Activated naive CD4-positive, alpha-beta T cell (primary cell): ENCODE data around the gene GPX1.
"Not testable (repeated sequence)": the region's sequence is repeated elsewhere in the genome, so short reads cannot be mapped to it uniquely, and the experiment has no call there.

Source experiments
- DNase-seq, 4 experiments: peaks; one replicate each; lab custom pipeline; 2025; lab: John Stamatoyannopoulos, UW

GPX1 gene

DNA sequence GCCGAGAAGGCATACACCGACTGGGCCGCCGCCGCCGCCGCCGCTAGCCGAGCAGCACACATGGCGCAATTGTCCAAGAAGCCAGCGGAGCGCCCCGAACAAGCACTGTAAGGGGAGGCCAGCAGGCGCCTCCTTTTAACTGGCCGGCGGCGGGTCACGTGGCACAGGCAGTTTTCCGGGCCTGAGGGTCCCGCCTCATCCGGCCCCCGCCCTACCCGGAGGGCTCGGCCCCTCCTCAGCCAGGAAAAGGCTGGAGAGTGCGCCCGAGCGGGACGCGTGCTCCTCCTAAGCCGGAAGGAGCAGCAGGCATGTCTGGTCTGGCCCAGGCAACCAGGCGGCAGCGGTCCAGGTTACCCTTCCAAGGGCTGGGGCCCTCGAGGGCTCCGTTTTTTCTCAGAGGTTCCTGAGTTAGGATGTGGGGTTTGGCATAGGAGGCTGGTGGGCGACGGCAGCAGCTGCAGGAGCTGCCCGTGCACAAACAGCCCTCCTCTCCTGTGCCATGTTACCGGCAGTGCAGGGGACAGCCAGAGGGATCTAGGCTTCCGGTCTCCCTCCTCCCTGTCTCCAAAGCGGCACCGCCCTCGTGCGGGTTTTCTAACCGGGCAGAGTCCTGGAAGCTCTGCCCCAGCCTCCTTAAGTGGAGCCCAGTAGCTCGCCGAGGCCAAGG lies at the start of gene GPX1:
Gene GPX1, minus strand, starts transcription at position 137 of the 667 bp plus-strand sequence. Its CDS starts 75 bp downstream, at position 62.
- DNase-seq, result peak; percentile 19 to 60 (median 46)

DNA sequence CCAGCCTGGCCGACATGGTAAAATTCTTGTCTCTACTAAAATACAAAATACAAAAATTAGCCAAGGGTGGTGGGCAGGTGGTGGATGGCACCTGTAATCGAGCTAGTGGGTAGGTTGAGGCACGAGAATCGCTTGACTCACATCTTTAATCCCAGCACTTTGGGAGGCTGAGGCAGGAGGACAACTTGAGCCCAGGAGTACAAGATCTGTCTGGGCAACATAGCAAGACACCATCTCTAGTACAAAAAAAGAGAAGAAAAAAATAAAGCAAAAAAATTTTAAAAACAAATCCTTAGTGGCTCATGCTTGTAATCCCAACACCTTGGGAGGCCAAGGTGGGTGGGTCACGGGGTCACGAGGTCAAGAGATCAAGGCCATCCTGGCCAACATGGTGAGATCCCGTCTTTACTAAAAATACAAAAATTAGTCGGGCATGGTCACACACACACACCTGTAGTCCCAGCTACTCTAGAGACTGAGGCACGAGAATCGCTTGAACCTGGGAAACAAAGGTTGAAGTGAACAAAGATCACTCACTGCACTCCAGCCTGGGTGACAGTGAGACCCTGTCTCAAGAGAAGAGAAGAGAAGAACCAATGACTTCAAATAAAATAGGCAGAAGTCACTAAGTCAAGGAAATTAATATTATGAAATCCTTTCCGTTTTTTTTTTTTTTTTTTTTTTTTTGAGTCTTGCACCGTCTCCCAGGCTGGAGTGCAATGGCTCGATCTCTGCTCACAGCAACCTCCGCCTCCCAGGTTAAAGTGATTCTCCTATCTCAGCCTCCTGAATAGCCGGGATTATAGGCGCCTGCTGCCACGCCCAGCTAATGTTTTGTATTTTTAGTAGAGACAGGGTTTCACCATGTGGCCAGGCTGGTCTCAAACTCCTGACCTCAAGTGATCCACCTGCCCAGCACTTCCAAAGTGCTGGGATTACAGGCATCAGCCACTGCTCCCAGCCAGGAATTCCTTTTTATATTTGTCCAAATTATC lies 48.7 kb upstream of the GPX1 start:
- DNase-seq, result no peak

DNA sequence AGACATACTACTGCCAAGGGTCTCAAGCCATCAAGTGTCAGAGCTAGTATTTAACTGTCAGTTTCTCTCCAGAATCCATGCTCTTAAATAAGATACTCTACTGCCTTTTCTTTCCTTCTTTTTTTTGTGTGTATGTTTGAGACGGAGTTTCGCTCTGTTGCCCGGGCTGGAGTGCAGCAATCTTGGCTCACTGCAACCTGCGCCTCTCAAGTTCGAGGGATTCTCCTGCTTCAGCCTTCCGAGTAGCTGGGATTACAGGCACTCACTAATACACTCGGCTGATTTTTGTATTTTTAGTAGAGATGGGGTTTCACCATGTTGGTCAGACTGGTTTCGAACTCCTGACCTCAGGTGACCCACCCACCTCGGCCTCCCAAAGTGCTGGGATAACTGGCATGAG lies 47.4 kb upstream of the GPX1 start:
- DNase-seq, result not testable (repeated sequence)

DNA sequence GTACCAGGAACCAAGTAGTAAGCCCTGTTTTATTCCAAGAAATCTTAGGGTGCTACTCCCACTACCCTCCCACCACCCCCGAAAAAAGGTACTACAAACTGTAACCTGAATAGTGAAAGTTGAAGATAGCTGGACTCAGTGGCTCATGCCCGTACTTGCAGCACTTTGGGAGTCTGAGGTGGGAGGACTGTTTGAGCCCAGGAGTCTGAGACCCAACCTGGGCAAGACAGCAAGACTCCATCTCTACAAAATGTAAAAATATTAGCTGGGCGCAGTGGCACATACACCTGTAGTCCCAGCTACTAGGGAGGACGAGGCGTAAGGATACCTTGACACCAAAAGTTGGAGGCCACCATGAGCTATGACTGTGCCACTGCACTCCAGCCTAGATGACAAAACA lies 45.7 kb upstream of the GPX1 start:
- DNase-seq, result no peak

DNA sequence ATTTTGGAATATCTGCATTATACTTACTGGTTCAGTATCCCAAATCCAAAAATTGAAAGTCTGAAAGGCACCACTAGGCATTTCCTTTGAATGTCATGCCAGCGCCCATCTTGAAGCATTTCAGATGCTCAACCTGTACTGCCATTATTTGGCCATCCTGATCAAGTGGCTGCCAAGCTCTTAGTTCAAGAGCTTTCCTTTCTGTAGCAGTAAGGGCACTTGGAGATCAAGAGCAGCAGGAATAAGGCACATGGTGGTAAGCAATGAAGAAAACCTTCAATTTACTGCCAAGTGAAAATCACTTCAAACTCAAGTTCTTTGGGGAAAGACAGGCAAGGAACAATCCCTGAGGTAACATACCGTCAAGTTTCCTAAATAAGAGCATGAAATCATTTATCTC lies 43.6 kb upstream of the GPX1 start:
- no peak for DNase-seq

DNA sequence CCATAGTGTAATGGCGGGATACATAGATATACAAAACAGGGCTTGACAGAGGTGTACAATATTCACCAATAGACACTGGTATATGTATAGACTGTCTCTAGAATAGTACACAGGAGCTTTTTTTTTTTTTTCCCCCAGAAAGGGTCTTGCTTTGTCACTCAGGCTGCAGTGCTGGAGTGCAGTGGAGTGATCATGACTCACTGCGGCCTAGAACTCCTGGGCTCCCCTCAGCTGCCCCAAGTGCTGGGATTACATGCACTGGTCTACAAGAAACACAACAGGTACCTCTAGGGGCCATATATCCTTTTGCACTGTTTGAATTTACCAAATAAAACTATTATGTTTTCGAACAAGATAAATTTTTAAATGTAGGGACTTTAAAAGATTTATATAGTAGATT lies 41.3 kb upstream of the GPX1 start:
- DNase-seq, result no peak

DNA sequence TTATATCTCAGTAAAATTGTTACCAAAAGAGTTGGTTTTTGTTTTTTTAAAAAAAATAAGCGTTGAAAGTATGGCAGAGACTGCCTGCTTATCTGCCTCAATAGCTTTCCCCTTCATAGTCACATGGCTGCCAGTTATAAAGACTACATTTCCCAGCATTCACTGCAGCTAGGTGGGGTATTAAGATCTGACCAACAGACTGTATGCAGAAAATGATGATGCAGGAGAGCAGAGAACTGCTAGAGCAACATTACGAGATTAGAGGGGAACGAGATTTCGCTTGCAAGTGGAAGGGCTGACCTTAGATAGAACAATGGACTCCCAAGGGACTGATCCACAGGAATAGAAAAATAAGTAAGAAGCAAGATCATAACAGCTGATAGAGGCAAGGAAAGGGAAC lies 39.3 kb upstream of the GPX1 start:
- DNase-seq, result no peak

DNA sequence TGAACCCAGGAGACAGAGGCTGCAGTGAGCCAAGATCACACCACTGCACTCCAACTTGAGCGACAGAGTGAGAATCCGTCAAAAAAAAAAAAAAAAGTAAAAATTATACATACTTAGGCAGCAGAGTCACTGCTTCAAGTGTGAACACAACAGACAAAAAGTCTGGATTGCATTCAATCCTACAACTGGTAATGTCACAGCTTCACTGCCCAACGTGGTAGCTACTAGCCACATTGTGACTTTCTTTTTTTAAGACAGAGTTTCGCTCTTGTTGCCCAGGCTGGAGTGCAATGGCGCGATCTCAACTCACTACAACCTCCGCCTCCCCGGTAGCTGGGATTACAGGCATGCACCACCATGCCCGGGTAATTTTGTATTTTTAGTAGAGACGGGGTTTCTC lies 33.2 kb upstream of the GPX1 start:
- DNase-seq, result not testable (repeated sequence)

DNA sequence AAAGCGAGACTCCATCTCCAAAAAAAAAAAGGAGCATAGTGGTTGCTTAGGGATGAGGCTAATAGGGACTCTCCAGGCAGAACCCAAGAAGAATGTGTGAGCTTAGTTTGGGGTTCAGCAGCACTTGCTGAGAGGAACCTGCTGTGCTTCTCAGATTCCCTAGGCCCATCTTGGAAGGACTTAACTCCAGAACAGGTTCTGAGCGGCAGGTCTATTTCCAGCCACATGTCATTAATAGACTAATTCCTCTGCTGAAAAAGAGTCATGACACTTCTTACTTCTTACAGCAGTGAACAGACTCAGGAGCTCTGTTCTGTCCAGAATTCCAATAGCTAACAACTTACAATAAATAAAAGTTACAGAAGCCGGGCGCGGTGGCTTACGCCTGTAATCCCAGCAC lies 31.1 kb upstream of the GPX1 start:
- DNase-seq, result no peak

DNA sequence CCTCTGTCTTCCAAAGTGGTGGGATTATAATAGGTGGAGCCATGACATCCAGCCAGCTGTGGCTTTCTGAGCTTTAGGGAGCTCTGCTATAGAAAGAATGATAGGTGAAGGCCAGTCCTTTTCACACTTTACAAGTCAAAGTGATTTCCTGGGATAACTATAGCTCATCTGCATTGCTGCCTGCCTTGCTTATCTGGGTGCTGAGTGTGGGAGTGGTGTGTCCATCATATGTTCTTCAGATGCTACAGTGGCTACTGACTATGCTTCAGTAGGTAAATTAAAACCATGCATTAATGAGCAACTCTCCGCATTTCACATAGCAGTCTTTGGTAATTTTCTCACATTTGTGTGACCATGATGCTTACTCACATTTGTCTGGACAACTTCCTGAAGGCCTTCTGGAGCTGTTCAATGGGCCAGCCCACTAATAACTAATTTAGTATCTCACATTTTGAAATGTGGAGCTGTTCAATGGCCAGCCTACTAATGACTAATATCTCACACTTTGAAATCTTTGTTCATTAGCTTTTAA lies 30.2 kb upstream of the GPX1 start:
- no peak for DNase-seq

DNA sequence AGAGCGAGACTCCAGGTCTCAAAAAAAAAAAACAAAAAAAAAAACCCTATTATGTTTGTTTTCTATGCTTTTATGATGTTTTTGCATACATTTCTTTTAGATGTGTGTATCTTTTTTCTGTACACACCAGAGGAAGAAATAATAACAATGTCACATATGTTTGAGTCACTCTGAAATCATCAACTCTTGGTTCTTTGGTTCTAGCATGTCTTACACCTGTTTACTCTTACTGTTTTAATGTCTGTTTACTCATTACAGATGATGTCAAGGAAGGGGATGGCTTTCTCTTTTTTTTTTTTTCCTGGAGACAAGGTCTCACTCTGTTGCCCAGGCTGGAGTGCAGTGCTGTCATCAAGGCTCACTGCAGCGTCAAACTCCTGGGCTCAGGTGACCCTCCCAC lies 29.6 kb upstream of the GPX1 start:
- DNase-seq, result no peak

DNA sequence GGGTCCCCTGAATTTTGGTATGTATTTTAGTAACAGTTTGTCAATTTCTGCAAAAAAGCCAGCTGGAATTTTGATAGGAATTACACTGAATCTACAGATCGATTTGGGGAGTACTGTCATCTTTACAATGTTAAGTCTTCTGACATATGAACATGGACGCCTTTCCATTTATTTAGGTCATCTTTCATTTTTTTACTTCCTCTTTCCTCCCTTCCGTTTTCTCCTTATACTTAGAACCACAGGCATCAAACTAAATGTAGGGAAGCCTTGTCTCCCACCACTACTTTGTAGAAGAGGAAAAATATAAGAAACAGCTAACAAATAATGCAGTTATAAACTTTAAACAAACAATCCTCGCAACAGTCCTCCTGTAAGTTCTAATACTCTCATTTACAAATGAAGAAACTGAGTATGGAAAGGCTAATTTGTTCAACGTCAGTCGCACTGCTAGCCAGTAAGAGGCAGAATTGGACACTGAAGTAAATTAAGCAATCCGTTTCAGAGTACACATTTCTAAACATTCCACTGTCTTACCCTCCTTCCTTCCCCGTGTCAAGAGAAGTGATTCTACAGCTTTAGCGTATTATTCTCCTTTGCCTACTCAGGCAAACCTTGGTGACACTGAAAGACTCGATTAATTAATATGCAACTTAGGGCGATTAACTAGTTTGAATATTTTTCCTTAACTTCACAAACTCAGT lies 28.1 kb upstream of the GPX1 start:
- no peak for DNase-seq

DNA sequence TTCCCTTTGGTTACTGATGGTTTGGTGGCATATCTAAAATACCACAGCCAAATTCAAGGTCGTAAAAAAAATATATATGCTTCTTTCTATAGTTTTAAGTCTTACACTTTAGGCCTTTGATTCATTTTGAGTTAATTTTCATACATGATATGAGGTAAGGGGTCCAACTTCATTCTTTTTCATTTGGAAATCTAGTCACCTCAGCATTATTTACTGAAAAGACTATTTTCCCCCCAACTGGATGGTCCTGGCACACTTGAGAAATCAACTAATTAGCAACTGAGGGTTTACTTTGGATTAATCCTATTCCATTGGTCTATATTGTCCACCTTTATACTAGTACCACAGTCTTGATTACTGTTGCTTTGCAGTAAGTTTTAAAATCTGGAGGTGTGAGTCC lies 27.5 kb upstream of the GPX1 start:
- no peak for DNase-seq

DNA sequence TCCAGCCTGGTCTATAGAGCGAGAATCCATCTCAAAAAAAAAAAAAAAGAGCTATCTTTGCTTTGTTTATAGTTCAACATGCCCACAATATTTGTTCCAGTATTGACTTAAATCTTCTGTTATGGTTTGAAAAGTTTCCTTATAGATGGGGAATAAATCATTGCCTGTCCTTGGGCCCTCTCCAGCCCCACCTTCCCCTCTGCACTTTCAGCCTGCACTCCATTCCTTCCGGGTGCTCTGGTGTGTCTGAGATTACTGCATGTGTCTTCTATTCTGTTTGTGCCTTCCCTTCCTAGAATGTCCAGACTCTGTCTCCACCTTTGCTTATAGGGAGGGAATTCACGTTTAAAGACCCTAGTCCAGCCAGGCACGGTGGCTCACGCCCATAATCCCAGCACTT lies 25.2 kb upstream of the GPX1 start:
- no peak for DNase-seq

DNA sequence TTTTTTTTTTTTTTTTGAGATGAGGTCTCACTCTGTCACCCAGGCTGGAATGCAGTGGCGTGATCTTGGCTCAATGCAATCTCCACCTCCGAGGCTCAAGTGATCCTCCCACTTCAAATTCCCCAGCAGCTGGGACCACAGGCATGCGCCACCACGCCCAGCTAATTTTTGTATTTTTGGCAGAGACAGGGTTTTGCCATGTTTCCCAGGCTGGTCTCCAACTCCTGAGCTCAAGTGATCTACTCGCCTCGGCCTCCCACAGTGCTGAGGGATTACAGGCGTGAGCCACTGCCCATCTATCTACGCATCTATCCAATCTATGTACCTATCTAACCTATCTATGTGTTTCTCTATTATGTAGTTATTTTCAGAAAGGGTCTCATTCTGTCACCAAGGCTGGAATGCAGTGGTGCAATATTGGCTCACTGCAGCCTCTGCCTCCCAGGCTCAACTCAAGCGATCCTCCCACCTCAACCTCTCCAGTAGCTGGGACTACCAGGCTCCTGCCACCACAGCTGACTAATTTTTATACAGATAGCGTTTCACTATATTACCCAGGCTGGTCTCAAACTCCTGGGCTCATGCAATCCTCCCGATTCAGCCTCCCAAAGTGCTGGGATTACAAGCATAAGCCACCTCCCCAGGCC lies 20.2 kb upstream of the GPX1 start:
- no peak for DNase-seq

DNA sequence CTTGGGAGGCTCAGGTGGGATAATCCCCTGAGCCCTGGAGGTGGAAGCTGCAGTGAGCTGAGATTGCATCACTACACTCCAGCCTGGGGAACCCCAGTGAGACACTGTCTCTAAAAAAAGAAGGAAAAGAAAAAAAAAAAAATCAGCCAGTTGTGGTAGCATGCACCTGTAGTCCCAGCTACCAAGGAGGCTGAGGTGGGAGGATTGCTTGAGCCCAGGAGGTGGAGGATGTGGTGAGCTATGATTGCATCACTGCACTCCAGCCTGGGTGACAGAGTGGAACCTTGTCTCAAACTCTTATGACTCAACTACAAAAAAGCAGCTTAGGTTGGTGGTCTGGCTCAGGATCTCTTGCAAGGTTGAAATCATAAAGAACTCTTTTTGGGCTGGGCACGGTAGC lies 19.3 kb upstream of the GPX1 start:
- DNase-seq, result no peak

DNA sequence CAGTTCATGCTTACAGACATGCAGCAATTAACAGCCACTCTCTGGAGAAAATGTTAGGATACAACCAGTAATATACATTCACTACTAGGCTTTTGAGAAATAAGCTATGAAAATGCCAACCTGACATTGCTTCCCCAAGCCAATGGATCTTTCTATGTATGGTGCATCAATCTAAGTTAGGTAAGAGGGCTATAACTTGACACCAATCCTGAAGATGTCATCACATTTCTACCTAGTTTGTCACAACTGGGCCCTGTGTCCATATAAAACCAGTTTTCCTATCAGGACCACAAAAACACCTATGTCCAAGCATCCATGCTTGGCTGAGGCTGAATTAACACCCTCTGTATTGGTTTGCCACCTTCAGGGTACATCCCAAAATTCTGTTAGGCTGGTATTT lies 13.8 kb upstream of the GPX1 start:
- no peak for DNase-seq

DNA sequence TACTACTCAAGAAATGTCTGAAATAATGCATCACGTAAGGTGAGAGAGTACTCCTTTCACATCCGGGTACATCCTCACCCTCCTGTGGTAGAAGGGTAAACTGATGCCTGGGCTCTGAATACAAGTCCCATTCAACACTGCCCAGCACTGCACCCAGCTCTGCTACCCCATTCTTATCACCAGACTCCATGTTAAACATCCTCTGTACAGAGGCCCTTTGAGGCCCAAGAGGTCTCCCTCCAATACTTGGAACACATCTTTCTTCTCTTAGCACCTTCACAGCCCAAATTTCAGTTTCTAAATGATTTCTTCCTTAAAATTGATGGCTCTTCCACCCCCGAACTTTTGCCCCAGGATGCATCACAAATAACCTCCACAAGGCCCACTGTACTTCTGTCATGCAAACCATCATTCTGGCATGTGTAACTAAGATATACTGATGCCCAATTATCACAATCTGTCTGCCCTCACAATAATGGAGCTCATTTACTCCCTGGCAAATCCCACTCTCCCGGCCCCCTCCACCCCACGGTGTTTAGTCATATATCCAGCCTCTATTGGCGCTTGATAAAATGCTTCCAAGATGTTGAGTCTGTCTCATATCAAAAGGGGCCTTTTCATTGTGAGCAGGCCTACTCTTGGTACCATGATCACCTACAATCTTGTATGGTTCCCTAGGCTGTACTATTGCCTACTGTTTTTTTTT lies 12.6 kb upstream of the GPX1 start:
- DNase-seq, result no peak

DNA sequence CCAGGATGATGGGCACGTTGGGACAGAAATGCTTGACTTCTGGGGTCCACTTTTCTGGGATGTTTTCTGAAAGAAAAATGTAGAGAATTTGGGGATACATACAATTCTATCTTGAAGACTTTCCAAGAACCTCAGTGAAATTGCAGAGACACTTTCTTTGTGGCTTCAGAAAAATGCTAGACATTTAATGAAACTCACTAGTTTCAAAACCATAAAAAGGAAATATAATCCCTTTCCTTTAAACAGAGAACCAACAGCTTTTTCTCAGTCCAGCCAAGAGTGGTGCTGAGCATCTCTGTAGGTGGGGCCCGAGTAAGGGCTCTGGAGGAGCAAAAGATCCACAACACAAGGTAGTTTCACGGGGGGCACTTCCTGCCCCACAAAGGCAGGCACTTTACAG lies 4.4 kb upstream of the GPX1 start:
- no peak for DNase-seq

DNA sequence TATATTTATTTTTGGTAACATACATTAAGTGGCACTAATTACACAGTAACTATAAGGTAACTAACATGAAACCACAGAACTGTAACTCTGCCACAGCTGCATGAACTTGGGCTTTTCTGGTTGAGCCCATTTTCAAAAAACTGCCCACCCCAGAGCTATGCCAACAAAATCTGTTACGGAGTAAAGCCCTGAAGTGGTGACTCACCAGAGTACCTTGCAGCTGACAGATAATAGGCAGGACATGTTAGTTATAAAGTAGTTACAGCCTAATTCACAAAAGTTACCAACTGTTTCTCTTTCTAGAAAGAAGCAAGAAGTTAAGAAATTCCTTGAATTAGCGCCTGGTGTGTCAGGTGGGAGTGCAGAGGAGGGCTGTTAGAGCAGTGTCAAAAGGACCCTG lies 1.5 kb upstream of the GPX1 start:
- no peak for DNase-seq

DNA sequence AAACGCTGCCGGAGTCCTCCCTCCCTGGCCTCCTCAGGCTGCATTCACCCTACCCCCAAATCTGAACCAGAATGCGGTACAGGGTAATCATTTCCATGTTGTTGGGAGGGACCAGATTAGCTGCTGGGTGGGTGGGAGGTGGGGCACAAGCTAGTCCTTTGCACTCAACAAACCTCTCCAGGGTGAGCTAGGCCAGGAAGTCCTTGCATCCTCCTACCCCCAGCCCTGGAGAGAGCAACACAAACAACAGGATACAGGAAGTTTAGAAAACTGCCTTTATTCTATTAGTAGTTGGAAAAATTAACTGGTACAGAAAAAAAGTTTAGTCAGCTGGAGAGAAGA lies 702 bp upstream of the GPX1 start:
- no peak for DNase-seq
